ENCODE data around the gene PTPN11.
"Not testable (repeated sequence)": the region's sequence is repeated elsewhere in the genome, so short reads cannot be mapped to it uniquely, and the experiment has no call there.

The PTPN11 gene

DNA sequence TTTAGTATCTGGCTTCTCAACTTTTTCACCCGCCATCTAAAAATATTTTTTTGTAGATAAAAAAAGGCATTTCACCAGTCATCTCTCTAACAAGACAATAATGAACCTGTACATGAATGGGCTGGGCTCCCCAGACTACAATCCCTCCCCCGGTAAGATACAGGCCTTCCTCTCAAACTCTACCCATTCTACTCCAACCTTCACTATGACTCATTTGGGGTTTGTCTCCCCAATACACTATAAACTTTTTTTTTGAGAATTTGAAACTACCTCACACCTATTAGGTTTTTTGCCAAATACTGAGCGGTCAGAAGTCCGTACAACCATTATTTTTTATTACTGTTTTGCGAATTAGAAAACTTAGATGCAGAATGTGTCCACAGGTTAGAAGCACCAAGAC lies 10.1 kb upstream of the PTPN11 start:
- DNase-seq = no peak

DNA sequence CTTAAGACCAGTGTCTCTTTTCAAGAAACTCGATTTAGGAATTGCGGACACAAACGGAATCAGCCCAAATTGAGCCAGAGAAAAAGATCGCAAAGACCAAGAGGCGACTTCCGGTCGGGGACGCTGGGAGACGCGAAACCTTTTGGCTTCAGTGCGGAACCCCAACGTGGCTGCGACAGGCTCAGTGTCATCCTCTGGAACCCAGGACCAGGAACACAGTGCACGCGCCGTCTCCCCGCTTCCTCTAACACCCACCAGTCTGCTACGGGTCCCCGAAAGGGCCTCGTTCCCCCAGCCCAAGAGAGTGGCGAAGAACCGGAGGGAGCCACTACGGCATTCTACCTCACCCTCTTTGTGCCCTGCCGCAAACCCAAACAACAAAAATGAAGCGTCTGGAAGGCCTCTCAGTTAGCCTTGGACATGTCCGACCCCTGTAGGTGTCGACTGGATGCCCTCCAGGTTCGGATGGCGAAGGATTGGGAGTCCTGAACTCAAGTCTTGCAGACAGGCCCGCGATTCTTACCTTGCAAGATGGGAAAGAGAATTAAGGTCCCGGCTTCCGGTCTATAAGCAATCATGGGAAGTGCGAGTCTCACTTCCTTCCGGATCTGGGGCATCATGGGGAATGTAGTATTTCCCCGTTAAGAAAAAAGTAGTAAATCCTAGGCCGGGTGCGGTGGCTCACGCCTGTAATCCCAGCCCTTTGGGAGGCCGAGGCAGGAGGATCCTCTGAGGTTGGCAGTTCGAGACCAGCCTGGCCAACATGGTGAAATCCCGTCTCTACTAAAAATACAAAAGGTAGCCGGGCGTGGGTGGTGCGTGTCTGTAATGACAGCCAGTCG lies 9.5 kb upstream of the PTPN11 start, which contains the start of gene RPL6:
TSS of gene RPL6 (minus strand) at position 542 of the 842 bp plus-strand sequence. CDS start 949 bp downstream, outside the sequence.
- DNase-seq = peak; percentile 91

DNA sequence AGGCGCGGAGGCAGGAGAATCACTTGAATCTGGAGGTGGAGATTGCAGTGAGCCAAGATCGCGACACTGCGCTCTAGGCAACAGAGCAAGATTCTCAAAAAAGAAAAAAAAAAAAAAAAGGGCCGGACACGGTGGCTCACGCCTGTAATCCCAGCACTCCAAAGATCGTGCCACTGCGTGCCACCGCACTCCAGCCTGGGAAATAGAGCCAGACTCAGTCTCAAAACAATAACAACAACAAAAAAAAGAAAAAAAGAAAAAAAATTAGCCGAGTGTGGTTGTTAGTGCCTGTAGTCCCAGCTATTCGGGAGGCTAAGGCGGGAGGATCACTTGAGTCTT lies 8.9 kb upstream of the PTPN11 start:
- DNase-seq = no peak

DNA sequence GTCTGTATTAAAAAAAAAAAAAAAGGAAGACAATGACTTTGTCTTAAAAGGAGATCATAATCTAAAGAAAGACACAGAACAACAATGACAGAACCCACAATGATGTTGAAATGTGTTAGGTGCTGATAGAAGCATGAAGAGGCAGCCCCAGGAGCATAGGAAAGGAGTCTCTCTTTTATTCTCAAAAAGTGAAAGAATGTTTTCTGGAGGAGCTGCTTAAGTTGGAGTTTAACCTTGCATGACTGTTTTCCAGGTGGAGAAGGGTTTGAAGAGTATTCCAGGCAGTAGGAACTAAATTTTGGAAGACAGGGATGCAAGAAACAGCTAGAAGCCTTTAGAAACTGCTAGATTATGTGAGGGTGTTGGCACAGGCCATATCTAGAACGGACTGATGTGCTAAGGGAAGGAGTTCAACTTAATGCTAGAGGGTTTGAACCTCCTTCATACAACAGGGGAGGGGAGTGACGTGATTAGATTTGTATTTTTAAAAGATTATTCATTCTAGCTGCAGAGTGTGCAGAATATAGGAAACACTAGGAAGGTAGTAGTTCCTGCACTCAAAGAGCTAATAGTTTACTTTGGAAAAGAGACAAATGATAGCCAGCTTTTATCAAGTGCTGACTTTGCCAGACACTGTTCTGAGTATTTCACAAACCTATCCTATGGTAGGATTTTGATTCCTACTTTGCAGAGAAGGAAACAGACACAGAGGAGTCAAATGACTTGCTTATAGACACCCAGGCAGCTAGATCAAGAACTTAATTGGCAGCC lies 4.7 kb upstream of the PTPN11 start:
- DNase-seq = no peak

DNA sequence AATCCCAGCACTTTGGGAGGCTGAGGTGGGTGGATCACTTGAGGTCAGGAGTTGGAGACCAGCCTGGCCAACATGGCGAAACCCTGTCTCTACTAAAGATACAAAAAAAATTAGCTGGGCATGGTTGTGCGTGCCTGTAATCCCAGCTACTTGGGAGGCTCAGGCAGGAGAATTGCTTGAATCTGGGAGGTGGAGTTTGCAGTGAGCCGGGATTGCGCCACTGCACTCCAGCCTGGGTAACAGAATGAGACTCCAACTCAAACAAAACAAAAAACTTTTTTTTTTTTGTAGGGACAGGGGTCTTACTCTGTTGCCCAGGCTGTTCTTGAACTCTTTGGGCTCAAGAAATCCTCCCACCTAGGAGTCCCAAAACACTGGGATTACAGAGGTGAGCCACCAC lies 3.3 kb upstream of the PTPN11 start:
- not testable (repeated sequence) for DNase-seq

DNA sequence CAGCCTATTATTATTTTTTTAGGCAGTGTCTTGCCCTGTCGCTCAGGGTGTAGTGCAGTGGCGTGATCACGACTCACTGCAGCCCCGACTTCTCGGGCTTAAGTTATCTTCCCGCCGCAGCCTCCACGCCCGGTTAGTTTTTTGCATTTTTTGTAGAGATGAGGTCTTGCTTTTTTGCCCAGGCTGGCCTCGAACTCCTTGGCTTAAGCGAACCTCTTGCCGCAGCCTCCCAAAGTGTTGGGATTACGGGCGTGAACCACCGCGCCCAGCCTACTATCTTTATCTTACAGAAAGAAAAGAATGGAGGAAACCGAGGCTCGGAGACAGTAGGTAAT lies 507 bp upstream of the PTPN11 start:
- no peak for DNase-seq

DNA sequence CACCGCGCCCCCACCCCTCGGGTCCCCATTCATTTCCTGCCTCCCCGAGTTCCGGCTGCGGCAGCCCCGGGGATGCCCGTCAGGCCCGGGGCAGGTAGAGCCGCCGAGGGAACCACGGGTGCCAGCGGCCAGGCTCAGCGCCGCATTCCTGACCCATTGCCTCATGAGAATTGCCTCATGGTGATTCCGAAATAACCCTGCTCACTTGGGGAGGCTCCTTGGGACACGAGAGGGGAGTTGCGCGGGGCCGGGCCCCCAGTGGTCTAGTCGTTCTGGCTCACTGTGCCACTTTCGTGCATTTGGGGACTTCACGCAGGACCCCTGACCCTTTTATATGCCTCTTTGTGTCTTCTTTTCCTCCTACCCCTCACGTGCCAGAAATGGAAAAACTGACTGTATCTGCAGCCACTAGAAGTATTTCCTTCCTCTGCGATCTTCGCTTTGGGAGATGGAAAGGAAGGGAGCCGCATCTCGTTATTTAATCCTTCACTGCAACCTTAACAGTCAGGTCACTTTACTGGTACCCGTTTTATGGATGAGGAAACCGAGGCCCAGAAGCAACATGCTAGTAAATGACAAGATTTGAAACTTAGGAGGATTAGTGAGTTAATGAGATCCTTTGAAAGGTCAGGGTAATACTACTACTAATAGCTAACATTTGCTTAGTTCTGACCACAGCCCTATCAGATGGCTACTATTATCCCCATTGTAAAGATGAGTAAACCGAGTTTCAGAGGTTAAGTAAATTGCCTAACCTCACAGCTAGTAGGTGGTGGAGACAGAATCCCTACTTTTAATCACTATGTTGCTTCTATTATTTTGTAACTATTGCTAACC lies 768 bp downstream of the PTPN11 start:
- peak; percentile 66 for DNase-seq

DNA sequence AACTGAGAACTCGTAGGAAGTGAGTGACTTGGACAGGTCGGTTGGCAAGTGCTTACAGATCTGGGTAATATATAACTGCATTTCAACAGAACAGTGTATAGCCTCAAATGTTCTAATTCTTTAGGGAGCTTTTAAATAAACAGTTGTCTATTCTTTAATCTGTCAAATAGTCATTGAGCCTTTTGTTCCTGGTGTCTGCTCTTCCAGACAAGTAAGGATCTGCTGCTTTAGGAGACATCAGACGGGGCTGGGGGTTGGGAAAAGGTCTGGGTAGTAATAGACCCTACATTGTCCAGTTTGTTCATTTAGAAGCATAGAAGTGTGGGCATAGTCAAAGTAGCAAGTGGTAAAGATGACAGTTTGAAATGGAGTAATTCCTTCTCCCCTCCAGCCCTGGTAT lies 2.0 kb downstream of the PTPN11 start:
- no peak for DNase-seq

DNA sequence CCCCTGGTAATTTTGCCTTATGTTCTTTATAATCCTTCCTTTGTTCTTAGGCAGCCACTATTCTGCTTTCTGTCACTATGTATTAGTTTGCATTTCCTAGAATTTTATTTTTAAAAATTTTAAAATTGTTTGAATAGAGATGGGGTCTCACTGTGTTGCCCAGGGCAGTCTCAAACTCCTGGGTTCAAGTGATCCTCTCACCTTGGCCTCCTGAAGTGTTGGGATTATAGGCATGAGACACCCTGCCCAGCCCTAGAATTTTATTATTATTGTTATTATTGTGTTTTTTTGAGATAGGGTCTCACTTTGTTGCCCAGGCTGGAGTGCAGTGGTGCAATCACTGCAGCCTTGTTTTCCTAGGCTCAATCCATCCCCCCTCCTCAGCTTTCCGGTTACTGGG lies 2.6 kb downstream of the PTPN11 start:
- DNase-seq = no peak

DNA sequence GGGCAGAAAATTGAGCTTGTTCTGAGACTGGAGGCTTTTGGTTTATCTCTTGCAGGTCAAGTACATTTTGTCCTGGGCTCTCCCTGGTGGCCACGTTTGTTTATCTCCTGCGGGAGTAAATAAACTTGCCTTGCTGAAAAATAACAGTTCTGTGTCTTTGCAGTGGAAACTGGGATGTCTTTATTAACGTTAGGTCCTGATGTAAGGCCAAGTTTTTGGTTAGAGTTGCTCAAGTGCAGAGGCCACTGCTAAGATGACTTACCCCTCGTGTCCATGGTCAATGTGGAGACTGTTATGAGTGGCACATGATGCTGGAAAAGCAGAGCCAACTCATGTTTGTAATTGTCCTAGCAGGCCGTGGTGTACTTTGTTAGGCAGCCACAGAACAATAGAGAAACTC lies 3.8 kb downstream of the PTPN11 start:
- no peak for DNase-seq

DNA sequence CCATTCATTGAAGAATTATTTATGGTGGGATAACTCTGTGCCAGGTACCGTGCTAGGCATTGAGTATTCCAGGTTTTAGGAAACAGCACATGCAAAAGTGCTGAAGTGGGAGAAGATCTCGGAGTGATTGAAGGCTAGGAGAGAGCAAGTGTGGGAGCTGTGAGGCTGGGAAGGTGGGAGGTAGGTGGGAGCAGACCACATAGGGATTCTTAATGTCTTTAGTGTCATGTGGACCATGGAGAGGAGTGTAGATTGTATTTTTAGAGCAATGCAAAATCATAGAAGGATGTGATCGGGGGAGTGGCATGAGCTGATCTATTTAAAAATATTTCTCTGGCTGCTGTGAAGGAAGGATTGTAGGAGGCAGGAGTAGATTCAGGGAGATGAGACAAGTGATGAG lies 5.4 kb downstream of the PTPN11 start:
- DNase-seq = no peak

DNA sequence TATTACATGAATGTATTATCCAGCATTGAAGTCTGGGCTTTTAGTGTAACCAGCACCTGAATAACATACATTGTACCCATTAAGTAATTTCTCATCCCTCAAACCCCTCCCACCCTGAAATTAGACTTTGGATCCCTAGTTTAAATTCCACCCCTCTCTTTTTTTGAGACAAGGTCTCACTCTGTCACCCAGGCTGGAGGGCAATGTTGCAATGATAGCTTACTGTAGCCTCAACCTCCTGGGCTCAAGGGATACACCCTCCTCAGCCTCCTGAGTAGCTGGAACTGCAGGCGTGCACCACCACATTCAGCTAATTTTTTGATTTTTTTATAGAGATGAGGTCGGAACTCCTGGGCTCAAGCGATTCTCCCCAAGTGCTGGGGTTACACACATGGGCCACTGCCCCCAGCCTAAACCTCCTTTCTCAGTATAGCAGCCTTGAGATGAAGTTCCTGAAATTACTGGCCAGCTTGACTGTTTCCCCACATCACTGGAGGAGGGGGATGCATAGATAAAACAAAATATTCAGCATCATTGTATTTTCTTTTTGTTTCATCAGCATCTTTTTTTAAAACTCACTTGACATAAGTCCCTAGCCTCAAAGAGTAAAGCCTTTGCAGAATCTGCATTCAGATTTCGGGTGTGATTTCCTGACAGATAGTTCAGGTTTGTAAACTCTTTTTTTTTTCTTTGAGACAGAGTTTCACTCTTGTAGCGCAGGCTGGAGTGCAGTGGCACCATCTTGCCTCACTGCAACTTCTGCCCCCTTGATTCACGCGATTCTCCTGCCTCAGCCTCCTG lies 7.0 kb downstream of the PTPN11 start:
- no peak for DNase-seq

DNA sequence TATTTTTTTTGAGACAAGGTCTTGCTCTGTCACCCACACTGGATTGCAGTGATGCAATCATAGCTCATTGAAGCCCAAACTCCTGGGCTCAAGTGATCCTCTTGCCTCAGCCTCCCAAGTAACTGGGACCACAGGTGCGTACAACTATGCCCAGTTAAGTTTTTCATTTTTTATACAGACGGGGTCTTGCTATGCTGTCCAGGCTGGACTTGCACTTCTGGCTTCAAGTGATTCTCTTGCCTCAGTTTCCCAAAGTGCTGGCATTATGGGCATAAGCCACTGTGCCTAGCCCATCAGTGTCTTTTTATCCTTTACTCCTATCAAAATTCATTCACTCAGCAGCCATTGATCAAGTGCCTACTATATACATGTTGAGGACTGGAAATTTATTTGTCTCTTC lies 9.0 kb downstream of the PTPN11 start:
- no peak for DNase-seq

DNA sequence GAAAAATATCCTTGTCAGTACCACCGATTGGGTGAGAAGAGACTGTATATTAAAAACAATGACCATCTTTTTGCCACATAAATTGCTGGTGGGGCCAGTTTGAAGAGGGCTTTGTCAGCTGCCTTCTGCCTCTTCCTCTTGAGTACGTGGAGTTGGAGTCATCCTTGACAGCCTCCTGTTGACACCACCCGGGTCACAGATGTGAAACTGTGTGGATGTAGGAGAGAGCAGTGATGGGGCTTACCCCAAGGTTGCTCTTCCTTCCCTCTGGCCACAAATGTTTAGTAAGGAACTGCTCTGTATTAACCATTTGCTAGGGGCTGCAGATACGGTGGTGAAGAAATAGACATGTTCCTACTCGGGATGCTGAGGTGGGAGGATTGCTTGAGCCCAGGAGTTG lies 12.2 kb downstream of the PTPN11 start:
- DNase-seq = no peak

DNA sequence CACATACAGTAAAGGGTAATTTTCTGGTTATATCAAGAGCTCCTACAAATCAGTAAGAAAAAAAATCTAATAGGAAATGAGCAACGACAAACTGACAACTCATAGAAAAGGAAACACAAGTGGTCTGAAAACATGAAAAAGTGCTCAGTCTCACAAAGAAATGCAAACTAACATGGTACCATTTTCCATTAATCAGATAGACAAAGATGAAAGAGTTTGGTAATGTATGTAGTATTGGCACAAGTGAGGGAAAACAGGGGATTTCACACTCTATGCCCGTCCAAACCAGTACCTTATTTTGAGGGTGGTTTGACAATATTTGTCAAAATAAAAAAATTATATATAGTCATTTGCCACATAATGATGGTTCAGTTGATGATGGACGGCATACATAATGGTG lies 13.2 kb downstream of the PTPN11 start:
- no peak for DNase-seq

DNA sequence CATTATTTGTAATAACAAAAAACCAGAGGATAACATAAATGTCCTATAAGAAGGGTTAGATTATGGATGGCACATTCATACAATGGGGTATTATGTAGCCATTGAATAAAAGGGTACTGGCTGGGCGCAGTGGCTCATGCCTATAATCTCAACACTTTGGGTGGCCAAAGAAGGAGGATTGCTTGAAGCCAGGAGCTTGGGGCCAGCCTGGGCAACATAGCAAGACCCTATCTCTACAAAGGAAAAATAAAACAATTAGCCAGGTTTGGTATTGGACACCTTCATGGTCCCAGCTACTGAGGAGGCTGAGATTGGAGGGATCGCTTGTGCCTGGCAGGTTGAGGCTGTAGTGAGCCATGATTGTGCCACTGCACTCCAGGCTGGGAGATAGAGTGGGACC lies 14.8 kb downstream of the PTPN11 start:
- DNase-seq = no peak

DNA sequence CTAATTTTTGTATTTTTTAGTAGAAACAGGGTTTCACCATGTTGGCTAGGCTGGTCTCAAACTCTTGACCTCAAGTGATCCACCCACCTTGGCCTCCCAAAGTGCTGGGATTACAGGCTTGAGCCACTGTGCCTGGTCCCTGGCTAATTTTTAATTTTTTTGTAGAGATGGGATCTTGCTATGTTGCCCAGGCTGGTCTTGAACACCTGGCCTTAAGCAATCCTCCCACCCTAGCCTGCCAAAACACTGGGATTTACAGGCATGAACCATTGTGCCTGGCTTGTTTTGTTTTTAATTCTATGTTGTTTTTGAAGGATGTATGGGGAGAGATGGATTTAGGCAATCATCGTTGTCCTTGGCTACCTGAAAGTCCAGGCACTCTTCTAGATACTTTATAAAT lies 19.9 kb downstream of the PTPN11 start:
- not testable (repeated sequence) for DNase-seq

DNA sequence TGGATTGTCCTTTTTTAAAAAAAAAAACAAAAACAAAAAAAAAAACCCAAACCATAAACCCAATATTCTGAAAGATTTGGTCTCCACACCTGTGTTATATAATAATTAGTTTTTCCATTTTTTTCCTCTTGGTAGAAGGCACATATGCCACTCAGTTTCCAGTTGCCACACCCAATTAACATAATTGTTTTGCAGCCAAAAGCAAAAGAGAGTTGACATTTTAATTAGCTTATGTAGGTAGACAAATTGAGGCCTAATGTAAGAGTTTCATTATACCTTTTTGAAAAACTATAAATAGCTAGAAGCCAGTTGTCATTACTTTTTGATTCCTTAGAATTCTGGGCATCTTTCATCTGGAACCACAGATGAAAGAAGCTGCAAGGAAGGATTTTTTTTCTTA lies 21.0 kb downstream of the PTPN11 start:
- DNase-seq = no peak

DNA sequence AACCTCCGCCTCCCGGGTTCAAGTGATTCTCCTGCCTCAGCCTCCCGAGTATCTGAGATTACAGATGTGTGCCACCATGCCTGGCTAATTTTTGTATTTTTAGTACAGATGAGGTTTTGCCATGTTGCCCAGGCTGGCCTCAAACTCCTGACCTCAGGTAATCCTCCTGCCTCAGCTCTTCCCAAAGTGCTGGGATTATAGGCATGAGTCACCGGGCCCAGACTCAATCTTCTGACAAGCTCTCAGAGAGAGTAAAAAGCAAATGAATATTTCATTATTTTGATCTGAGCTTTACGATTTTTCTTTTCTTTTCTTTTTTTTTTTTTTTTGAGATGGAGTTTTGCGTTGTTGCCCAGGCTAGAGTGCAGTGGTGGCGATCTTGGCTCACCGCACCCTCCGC lies 21.9 kb downstream of the PTPN11 start:
- DNase-seq = not testable (repeated sequence)

DNA sequence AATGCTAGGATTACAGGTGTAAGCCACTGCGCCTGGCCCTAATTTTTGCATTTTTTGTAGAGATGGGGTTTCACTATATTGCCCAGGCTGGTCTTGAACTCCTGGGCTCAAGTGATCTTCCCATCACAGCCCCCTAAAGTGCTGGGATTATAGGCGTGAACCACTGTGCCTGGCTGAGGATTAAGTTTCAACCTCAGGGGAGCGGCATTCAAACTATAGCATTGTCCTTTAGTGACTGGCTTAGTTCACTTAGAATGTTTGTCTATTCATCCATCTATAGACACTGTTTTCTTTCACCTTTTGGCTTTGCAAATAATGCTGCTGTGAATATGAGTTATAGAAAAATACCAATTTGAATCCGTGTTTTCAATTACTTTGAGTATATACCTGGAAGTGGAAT lies 25.2 kb downstream of the PTPN11 start:
- no peak for DNase-seq

DNA sequence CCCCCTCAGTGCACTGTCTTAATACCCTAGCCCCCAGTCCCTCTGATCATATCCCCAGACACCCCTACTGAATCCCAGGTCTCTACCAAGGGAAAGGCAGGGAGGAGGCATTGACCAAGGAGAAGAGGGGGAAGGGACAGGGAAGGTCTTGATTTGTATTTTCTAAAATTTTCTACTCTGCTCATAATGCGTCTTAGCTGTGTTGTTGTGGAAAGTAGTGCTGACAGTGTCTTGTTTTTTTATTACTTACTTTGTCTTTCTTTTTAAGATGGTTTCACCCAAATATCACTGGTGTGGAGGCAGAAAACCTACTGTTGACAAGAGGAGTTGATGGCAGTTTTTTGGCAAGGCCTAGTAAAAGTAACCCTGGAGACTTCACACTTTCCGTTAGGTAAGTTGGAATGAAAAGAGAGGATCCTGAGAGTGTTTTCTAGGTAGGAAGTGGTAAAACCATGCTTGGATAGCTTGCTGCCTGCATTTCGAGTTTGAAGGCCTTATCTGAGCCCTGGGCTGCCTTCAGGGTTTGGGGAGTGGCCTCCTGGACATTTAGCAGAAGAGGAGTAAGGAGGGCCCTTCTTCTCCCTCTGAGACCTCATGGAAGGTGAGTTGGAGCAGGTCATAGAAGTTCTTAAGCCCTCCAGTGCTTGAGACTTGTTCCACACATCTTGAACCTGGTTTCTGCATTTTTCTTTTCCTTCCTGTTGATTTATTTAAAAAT lies 27.4 kb downstream of the PTPN11 start:
- no peak for DNase-seq

DNA sequence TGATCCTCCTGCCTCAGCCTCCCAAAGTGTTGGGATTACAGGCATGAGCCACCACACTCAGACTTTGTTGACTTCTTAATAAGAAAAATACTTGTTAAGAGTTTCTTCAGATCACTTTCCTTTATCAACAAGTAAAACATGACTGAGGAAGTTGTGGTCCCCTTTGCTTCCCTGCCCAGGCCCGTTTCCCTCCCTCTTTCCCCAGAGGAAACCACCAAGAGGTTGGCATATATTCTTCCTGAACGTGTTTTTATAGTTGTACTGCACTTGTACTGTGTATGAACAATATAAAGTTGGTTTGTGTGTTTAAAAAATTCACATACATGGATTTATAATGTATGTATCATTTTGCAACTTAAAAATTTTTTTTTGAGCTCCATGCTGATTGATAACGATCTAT lies 28.4 kb downstream of the PTPN11 start:
- no peak for DNase-seq

Data from right kidney (tissue), 1 donor.